ACHN (cell line): ENCODE data around the gene NHSL2.

Experiments used
- DNase-seq: peaks from one replicate; pipeline ENCODE4 v3.0.0-alpha.2; 2015
- in situ Hi-C: cut with HindIII; loops from 2 replicates; pipeline ENCODE4 v1.10.0; 2017; ENCODE audit warnings: low sequenced_read_pairs, low pct_ligation_motif_present, low pct_unique_long_range_greater_than_20kb

The NHSL2 gene

DNA sequence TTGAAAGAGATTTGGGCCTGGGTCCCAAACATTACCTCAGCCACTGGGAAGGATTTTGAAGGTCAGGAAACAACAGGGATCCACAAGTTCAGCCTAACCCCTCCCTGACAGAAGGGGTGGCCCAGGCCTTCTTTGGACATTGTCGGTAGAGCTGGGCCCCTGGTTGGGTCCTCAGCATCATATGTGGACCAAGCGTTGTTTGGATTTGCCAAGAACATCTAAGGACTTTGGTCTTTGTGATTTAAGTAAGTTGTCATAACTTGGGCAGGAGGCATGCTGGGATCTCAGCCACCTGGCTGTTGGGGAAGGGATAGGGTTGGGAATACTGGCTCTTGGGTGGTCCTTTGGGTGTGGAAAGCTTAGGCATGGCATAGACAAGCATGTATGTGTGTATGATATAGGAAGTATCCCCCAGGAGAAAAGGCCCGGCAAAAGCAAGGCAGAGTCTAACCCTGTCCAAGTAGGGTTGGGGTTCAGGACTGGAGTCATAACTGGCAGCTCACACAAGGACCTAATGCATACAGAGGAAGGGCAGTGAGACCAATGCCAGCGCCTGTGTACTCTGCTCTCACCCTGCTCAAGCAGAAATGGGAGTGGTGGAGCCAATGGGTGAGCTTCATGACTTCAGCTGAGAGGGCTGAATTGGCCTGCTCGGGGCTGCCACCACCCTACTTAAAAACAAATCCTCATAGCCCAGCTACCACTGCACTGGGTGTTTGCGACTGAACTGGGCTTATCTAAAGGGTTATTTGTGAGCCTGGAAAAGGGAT lies 118.2 kb downstream of the NHSL2 start:
- in situ Hi-C loops, result no loop called here
- DNase-seq, result no peak

DNA sequence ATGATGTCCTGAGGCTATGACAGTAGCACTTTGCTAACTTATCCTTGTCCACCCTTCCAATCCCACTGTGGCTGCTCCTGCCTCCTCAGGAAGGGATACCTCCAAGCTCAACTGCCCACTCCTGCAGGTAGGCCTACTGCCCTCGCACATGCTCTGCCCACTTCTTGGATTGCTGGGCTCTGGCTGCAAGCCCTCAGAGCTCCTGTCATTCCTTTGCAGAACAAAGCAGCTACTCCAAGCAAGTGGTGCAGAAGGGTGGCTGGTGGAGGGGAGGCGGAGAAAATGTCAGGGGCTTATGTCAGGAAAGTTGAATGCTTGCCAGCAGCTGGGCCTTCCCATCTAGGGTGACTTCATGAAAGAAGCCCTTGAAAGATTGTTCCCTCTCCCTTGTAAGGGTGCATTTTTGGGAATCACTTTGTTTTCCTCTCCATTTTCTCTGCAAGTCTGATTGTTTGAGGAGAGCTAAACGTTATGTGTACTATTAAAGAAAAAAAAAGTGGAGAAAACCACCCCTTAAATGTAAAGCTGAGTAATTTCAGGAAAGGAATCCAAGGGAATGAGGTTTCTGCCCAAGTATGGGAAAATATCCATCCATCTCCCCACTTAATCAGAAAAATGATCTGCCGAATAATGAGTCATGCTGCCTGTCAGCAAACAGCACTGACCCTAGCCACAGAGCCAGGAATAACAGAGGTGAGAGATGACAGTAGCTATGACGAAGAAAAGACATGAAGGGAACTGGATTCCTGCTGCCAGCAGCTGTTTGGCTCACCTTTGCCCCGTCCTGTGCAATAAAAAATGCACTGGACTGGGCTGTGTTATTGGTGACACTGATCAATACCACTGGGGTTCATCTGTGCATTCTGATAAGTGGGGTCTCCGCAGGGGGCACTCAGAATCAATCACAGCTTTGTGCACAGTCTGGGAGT lies 119.1 kb downstream of the NHSL2 start:
- peak; percentile 5 for DNase-seq
- in situ Hi-C loops, result no loop called here

DNA sequence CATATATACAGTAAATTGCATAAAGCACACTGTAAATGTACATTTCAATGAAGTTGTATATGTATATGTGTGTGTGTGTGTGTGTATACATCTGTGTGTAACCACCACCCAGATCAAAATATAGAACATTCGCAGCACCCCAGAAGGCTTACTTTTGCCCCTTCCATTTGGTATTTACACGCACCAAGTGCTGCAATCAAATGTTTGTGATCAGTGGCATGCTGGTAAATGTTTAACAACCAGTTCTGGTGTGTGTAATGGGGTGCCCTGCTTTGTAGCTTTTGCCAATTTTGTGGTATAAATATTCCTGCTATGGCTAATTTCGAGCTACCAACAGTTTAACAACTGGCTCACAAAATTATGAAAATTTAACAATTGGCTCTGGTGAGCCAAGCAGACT lies 119.8 kb downstream of the NHSL2 start:
- in situ Hi-C loops, result no loop called here
- DNase-seq, result no peak

DNA sequence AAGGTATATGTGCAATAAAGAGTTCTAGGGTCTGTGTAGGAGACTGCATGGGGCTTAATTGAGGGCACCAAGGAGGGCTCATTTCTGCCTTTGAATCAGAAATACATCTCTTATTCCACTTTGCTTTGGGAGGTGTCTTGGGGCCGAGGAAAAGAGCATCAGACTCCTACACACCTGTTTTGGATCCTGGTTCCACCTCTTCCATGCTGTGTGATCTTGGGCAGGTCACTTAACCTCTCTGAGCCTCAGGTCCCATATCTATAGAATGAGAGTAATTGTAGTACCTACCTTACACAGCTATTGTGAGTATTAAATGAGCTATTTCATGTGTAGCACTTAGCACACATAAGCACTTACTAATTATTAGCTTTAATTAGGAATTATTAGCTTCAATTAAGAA lies 120.5 kb downstream of the NHSL2 start:
- in situ Hi-C loops, result no loop called here

DNA sequence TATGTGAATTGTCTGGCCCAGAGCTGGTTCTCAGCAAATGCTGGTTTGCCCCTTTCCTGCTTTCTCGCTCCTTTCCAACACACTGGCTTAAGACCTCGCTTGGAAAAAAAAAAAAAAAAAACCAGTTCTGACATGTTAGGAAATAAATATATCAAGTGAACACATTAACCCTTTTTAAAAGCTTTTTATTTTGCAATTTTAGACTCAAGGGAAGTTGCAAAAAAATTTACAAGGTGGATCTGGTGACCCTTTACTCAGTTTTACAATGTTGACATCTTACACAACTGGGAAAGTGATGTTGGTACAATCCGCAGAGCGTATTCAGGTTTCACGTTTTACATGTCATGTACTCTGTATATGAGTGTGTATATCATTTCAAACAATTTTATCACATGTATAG lies 121.0 kb downstream of the NHSL2 start:
- in situ Hi-C loops, result no loop called here
- no peak for DNase-seq

More for the DNA sequence above, 120.5 kb downstream of the NHSL2 start:
- no peak for DNase-seq

DNA sequence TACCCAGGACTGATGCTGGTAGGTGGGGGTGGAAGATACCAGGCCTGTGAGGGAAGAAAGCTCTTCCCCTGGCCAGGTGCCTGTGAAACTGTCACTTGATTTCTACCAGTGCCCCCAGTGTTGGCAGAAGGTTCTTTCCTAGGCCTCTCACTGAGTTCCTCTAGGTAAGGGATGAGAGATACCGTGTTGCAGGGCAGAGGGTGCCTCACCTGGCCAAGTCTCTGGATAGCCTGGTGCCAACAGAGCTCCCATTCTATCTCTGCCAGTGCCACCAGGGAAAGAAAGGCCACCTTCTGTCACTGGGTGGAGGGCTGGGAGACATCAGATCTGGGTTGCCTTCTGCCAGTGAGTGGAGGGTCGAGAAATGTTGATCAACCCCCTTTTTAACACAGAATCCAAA lies 127.0 kb downstream of the NHSL2 start:
- in situ Hi-C loops, result no loop called here
- DNase-seq, result no peak

DNA sequence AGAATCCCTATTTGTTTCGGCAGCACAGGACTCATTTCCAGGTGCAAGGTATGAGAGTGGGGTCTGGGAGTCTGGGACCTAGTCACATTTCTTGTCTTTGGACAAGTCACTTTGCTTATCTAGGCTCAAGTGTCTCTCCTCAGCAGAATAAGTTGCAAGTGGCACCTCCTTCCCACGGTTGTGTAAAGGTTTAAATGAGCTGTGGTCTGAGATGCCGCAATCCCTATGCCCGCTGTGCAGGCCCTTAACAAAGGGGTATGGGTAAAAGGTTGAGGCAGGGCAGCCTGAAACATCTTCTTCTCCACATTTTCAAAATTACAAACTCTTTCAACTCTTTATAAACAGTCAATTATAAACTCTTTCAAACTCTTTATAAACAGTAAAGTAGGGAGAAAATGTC lies 127.4 kb downstream of the NHSL2 start:
- DNase-seq, result no peak
- in situ Hi-C loops, result no loop called here

DNA sequence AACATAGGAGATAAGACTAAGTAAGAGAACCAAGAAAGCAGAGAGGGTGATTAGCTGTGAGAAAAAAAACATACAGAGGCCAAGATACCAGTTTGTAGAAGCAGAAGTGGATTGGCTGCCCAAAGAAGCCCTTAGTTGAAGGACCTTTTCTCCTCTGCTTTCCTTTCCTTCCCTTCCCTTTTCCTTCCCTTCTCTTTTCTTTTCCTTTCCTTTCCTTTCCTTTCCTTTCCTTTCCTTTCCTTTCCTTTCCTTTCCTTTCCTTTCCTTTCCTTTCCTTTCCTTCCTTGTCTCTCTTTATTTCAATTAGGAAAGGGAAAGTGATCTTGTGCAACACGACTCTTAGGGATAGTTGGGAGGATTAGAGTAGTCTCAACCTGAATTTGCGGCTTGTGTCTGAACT lies 128.2 kb downstream of the NHSL2 start:
- in situ Hi-C loops, result no loop called here
- DNase-seq, result no peak

DNA sequence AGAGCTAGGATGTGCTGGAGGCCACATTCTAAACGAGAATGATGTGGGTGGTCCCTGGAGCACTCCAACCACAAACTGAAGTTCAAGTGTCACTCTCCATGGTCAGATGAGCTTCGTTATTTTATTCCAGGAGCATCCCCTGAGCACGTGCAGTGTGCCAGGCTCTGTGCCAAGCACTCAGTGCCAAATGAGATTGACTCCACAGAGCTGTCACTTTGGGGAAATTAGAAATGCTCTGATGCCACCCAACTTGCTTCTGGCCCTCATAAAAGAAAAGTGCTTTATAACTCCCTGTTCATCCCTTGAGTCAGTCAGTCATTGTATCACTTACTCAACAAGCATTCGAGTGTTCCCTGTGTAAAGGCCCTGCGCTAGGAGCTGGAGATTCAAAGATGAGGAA lies 129.9 kb downstream of the NHSL2 start:
- in situ Hi-C loops, result no loop called here
- DNase-seq, result no peak

DNA sequence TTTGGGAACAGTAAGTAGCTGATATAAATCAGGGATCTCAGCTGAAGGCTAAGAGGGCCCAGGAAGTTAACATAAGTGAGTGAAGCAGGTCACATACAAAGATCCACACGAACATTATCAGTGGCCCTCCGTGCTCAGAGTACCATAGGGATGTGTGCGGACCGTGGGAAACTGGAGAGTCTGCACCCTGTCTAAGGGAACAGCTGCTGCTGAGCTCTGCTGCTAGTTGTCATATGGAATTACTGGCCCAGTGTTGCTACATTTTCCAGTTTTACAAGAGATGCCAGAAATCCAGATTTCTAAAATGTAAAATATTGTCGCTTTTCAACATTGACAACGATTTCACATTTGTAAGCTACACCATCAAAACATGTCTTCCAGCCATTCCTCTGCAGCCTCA lies 130.5 kb downstream of the NHSL2 start:
- no peak for DNase-seq
- in situ Hi-C loops, result no loop called here

DNA sequence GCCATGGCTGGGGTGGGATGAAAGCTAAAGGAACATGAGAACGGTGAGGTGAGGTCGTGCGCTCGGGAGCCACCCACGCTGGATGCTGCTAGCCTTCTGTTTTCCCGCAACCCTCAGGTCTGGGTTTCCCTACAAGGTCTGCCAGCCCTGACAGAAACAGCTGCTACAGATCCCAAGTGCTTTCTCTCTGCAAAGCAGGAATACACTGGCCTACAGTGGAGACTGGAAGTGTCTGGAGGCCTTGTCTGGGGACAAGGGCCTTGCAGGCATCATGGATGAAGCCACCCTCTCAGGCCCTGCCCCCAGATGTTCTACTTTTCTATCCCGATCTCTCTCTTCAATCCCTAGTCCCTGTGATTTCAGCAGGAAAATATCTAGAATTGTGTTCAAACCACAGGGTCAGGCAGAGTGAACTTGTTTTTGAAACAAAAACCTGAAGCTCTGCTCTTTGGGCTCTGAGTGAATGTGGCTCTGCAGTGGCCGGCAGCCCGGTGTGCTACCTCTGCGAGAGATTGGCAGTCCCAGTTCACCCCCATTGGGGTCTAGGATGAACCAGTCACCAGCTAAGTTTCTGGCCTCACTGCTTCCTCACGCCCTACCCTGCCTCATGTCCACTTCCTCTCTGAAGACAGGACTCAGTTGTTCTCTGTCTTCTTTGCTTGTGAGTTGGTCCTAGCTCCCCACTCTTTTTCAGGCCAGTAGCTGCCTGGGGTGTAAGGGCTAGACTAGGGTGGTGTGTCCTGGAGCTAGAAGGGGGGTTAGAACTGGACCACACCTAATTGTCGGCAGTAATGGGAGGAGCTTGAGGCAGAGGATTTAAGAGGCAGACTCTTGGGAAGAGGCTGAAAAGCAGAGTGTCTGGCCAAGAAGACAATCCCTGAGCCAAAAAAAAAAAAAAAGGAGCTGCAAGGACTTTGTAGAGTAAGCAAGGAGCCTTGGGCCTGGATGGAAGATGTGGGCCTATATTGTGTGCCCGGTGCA lies 131.5 kb downstream of the NHSL2 start:
- in situ Hi-C loops, result no loop called here
- no peak for DNase-seq

DNA sequence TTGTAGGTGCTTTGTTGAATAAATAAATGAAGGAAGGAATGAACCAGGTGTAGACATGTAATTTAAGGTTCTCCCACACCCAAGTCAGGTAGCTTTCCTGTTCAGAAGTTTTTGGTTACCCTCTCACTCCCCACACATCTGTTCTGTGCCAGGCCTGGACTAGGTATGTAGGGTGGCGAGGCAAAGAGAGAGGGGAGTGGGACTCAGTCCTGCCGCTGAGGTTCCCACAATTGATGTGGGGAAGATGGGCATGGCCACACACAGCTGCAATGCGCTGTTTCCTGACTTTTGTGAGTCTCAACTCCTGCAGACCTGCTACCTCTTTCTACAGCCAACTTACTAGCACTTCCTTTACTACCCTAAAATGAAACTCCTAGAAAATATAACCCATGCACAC lies 132.2 kb downstream of the NHSL2 start:
- DNase-seq, result no peak
- in situ Hi-C loops, result no loop called here

DNA sequence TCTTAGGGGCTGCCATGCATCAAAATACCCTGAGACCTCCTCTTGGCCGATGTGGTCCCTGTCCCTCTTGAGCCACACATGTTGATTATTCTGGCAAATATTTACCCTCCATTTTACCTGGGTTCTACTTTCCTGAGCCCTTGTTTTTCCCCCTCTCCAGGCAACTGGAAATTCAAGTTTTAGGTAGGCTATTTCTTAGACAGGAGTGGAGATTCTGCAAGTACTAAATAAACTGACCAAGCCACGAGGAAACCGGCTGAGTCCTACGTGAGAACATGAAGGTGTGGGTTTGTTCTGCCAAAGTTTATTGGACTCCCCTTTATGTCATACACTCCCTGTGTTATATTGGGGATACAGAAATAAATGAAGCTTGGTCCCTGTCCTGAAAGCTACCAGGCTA lies 133.0 kb downstream of the NHSL2 start:
- DNase-seq, result no peak
- in situ Hi-C loops, result no loop called here

DNA sequence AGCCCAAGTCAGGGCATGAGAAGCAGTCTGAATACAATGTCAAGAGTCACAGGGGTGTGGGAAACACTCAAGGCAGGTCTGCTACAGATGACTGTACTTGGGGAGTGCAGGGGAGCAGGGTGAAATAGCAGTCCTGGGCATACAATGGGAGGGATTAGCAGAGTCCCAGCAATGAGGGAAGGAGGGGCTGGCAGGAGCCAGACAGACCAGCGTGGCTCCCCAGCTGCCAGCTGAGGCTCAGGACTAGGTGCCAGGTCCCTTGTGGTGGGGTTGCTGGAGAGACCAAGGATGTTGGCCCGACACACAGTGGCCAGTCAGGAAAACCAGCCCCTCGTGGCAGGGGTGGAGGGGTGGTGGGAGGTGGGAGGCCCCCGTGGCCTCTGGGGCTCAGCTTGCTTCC lies 134.5 kb downstream of the NHSL2 start:
- in situ Hi-C loops, result no loop called here
- no peak for DNase-seq

DNA sequence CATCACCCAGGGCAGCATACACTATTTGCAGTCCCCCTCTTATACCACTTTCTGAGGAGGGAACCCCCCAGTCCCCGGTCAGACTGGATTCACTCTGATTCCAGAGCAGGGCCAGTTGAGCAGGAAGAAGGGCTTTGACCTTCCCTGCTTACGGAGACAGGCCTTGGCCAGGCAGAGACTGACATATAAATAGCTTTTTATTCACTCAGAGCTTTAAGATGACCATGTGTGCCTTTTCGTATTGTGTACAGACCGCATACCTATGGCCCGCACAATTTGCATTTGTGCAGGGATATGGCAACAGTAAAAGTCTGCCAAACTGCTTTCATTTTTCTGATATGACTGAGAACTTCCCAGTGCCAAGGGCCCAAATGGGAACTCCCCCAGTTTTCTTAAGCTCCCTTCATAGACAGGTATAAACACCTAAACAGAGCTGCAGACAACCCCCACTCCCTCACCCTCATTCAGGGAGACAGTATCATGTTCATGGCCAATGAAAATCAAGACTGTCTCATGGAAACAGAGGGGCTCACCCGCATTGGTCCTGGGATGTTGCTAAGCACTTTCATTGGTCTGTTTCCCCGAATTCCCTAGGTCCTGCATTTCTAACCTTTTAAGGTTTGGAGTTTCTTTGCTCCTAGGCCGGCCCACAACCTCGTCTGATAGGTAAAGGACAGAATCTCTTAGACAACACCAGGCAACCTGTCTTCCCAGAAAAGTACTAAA lies 135.1 kb downstream of the NHSL2 start:
- in situ Hi-C loops, result no loop called here
- DNase-seq, result no peak

DNA sequence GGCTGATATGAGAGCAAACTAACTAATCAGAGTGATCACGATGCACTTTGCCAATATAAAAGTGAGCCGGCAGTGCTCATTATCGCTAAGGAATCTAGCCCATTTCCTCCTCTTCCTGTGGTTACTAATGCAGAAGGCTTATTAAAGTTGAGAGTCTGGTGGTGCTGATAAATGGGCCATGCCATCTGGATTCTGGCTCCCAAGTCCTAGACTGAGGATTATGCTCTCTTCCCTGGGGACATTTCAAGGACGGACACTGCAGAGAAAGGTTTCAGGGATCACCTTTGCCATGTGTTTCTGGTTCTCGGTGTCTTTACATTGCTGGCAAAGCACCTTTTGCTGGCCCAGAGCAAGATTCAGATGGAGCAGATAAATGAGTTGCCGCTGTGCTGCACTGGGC lies 135.8 kb downstream of the NHSL2 start:
- no peak for DNase-seq
- in situ Hi-C loops, result no loop called here

DNA sequence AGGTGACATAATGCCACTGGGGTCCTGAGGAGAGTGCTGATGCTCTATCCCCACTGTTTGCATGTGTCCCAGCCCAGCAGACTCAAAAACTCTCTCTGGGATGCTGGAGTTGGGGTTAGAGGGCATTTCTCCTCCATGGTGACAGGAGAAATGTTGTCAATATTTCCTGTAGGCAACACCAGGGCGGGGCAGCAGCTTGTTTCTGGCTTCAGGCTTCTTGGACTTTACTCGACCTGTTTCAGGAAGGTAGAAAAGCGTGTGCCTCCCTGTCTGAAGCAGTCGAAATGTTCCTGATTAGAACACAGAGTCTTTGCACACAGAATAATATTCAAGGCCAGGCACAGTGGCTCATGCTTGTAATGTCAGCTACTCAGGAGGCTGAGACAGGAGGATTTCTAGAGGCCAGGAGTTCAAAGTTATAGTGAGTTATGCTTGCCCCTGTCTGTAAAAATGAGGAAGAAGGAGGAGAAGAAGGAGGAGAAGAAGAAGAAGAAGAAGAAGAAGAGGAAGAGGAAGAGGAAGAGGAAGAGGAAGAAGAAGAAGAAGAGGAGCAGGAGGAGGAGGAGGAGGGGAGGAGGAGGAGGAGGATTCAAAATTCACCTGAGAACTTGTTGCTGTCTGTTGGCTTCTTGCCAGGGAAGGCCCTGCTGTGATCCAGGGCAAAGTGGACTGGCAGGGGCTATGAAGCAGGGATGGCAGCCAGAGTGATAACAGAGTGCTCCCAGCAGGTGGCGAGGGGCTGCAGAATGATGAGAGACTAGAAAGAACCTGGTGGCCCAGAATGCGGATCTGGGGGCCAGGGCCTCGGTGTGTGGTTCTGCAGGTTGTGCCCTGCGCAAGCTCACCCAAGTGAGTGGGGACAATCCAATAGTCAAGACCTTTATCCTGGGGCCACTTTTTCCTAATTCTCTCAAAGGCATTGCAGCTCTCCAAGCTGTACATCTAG lies 138.1 kb downstream of the NHSL2 start:
- no peak for DNase-seq
- in situ Hi-C loops, result no loop called here
